Tibial nerve (tissue), 4 donors: ENCODE results near the gene CDHR1. TPM values are rescaled to one million over a fixed set of nuclear protein-coding genes. Genes with fewer than 3 reads are reported as not detected.
"Not testable (repeated sequence)": the region's sequence is repeated elsewhere in the genome, so short reads cannot be mapped to it uniquely, and the experiment has no call there.

ENCODE experiments used
- DNase-seq, 2 donors: peaks; one replicate each; pipeline ENCODE4 v3.0.0-alpha.2; 2019; ENCODE audit warnings: low spot score in 2 of 2
- H3K27ac ChIP-seq, 4 donors: fragments of 200-600 bp; sonication (generic) in 3 of 4; one replicate each; pipeline ENCODE4 v1.5.1; 2017 to 2019; ENCODE audit warnings: mild to moderate bottlenecking in 1 of 4
- H3K27me3 ChIP-seq, 2 donors: fragments of 200-600 bp; sonication (generic) in 1 of 2; one replicate each; pipeline versions ENCODE4 v1.5.1 to v1.6.0; 2017 to 2019
- H3K36me3 ChIP-seq, 3 donors: fragments of 200-600 bp; sonication (generic); one replicate each; pipeline ENCODE4 v1.5.1; 2018 to 2019
- H3K4me1 ChIP-seq, 4 donors: fragments of 200-600 bp; sonication (generic) in 3 of 4; one replicate each; pipeline ENCODE4 v1.5.1; 2017 to 2019
- H3K4me3 ChIP-seq, 4 donors: fragments of 200-600 bp; sonication (generic) in 3 of 4; one replicate each; pipeline ENCODE4 v1.5.1; 2017 to 2019; ENCODE audit warnings: mild to moderate bottlenecking in 1 of 4, moderate library complexity in 1 of 4
- H3K9me3 ChIP-seq, 4 donors: fragments of 200-600 bp; sonication (generic) in 3 of 4; one replicate each; pipeline ENCODE4 v1.5.1; 2017 to 2019
- CTCF ChIP-seq, 5 experiments: fragments of 200-600 bp in 3 of 5; fragments of 450-650 bp in 2 of 5; sonication (generic) in 3 of 5; IDR thresholded peaks; one replicate each; pipeline ENCODE4 v1.5.1; 2016 to 2019; ENCODE audit warnings: antibody characterized with exemption in 5 of 5, mild to moderate bottlenecking in 3 of 5, moderate library complexity in 2 of 5
- EP300 ChIP-seq, 2 donors: sonication (generic); formaldehyde crosslinking; IDR thresholded peaks; one replicate each; pipeline ENCODE4 v1.6.1; 2017; ENCODE audit warnings: antibody characterized with exemption in 2 of 2, mild to moderate bottlenecking in 1 of 2
- POLR2A ChIP-seq, 2 donors: fragments of 450-650 bp; IDR thresholded peaks; one replicate each; pipeline ENCODE4 v1.6.1; 2017; ENCODE audit warnings: antibody characterized with exemption in 2 of 2, mild to moderate bottlenecking in 2 of 2, moderate library complexity in 2 of 2
- WGBS, 2 donors: methylation state at CpG; one replicate each; pipeline ENCODE4 v1.1.5; 2018; 5-methylcytosine and 5-hydroxymethylcytosine counted together
- total RNA-seq, 4 donors: library from RNA; depleted of rRNA; stranded (reverse); fragments of >200 nt; gene quantifications; one replicate each; pipeline ENCODE4 v1.1.0, GENCODE V29; 2016

CDHR1 gene
- total RNA-seq, 4 donors from 2014 or later = 0.30 to 1.0 (median 0.44) TPM; not detected in 1

GRCh38 chr10:84171700-84172466 is 22.5 kb upstream of the CDHR1 start:
- not testable (repeated sequence) for H3K36me3 ChIP-seq, H3K4me3 ChIP-seq, H3K4me1 ChIP-seq, H3K9me3 ChIP-seq, DNase-seq, H3K27me3 ChIP-seq
- peak overlapping the region in 1 of 4 donors; percentile 12 for H3K27ac ChIP-seq
- 84 to 86% methylated on average over 20 to 21 of the region's 21 CpGs for WGBS, 2 donors

- Histone ChIP-seq H3K4me3 (no peak overlapping the region), H3K27ac (no peak overlapping the region), H3K9me3 (no peaks in the 10 kb centered on the region), H3K27me3 (no peaks in the 10 kb centered on the region), H3K4me1 (no peaks in the 10 kb centered on the region), H3K36me3 (no peaks in the 10 kb centered on the region)
- no peak for TF ChIP-seq POLR2A (IDR thresholded peaks at IDR 0.05)
- no peak for TF ChIP-seq CTCF (IDR thresholded peaks at IDR 0.05)
- TF ChIP-seq EP300 (IDR thresholded peaks at IDR 0.05) = no peak
- 87 to 89% methylated on average over 9 of the region's 9 CpGs for WGBS, 2 donors
- DNase-seq = no peak
These were observed 21.6 kb upstream of the CDHR1 start for GRCh38 chr10:84172467-84173356.

- no peaks in the 10 kb centered on the region for H3K9me3 ChIP-seq
- DNase-seq = no peak
These were observed 20.8 kb upstream of the CDHR1 start, which contains the start of gene GPR15LG for GRCh38 chr10:84173501-84173929. Gene GPR15LG (plus strand): TSS chr10:84173801. CDS start chr10:84173852, 51 bp downstream.

GRCh38 chr10:84175436-84175835 is 18.9 kb upstream of the CDHR1 start:
- WGBS, 2 donors = 82 to 91% methylated on average over 6 of the region's 6 CpGs
- no peaks in the 10 kb centered on the region for H3K4me1 ChIP-seq
- H3K27me3 ChIP-seq = no peaks in the 10 kb centered on the region
- no peak for TF ChIP-seq EP300 (IDR thresholded peaks at IDR 0.05)
- TF ChIP-seq POLR2A (IDR thresholded peaks at IDR 0.05) = no peak
- no peak for TF ChIP-seq CTCF (IDR thresholded peaks at IDR 0.05)
- H3K9me3 ChIP-seq = no peaks in the 10 kb centered on the region
- no peaks in the 10 kb centered on the region for H3K36me3 ChIP-seq
- no peak overlapping the region for H3K4me3 ChIP-seq
- H3K27ac ChIP-seq = no peak overlapping the region
- no peak for DNase-seq

More at GRCh38 chr10:84173501-84173929, 20.8 kb upstream of the CDHR1 start, which contains the start of gene GPR15LG:
- H3K27me3 ChIP-seq = no peaks in the 10 kb centered on the region
- no peaks in the 10 kb centered on the region for H3K36me3 ChIP-seq
- 64 to 74% methylated on average over 2 of the region's 2 CpGs for WGBS, 2 donors
- no peak within 1 kb of the TSS for H3K4me3 ChIP-seq
- no peaks in the 10 kb centered on the region for H3K4me1 ChIP-seq
- TF ChIP-seq EP300 (IDR thresholded peaks at IDR 0.05) (no peak), POLR2A (IDR thresholded peaks at IDR 0.05) (no peak), CTCF (IDR thresholded peaks at IDR 0.05) (no peak)
- H3K27ac ChIP-seq = peak within 1 kb of the TSS in 1 of 4 donors; percentile 43

- TF ChIP-seq POLR2A (IDR thresholded peaks at IDR 0.05) = no peak
- TF ChIP-seq EP300 (IDR thresholded peaks at IDR 0.05) = no peak
- DNase-seq = no peak
- Histone ChIP-seq H3K4me1 (no peaks in the 10 kb centered on the region), H3K4me3 (no peak overlapping the region), H3K27ac (no peak overlapping the region), H3K9me3 (no peaks in the 10 kb centered on the region), H3K36me3 (no peaks in the 10 kb centered on the region), H3K27me3 (no peaks in the 10 kb centered on the region)
- WGBS, 2 donors = 74 to 86% methylated on average over 4 of the region's 4 CpGs
These were observed 18.0 kb upstream of the CDHR1 start for GRCh38 chr10:84176351-84176750.
